HG03521 (cell line): ENCODE data around the gene RHOT1.
"Not testable (repeated sequence)": the region's sequence is repeated elsewhere in the genome, so short reads cannot be mapped to it uniquely, and the experiment has no call there.

ENCODE experiments used
- ATAC-seq: cut with Tn5 transposase; IDR thresholded peaks from one replicate; pipeline ENCODE4 v1.9.1; 2021; ENCODE audit warnings: mild to moderate bottlenecking, moderate library complexity; ENCODE audit not compliant: unreplicated experiment

Gene RHOT1

DNA sequence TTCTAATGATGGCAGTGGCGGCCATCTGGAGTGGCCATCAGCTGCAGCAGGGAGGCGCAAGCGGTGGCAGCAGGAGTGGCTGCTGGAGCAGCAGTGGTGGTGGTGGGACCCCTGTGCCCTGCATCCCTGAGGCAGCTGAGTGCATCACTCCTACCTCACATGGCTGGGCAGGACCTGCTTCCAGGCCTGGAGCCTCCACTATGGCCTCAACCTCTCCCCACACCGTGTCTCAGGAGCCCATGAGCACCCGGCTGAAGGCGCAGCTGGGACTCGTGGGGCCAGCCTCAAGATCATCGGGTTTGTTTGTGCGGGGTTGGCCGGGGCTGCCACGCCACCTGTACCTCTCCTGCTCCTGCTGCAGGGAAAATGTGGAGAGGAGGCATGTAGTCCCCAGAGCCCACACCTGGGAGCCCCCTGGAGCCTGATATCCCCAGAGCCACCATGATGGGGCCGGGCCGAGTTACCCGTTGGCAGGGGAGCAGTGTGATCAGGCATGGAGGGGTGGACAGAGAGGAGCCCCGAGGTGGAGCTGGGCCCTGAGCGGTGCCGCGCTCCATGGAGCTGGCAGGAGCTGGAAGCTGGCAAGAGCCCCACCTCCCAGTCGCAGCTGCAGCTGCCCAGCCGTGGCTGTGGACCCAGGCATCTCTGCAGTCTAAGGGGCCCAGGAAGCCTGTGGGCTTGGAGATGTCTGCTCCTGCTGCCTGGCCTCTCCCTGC, 16.7 kb downstream of the RHOT1 start:
- ATAC-seq: no peak

DNA sequence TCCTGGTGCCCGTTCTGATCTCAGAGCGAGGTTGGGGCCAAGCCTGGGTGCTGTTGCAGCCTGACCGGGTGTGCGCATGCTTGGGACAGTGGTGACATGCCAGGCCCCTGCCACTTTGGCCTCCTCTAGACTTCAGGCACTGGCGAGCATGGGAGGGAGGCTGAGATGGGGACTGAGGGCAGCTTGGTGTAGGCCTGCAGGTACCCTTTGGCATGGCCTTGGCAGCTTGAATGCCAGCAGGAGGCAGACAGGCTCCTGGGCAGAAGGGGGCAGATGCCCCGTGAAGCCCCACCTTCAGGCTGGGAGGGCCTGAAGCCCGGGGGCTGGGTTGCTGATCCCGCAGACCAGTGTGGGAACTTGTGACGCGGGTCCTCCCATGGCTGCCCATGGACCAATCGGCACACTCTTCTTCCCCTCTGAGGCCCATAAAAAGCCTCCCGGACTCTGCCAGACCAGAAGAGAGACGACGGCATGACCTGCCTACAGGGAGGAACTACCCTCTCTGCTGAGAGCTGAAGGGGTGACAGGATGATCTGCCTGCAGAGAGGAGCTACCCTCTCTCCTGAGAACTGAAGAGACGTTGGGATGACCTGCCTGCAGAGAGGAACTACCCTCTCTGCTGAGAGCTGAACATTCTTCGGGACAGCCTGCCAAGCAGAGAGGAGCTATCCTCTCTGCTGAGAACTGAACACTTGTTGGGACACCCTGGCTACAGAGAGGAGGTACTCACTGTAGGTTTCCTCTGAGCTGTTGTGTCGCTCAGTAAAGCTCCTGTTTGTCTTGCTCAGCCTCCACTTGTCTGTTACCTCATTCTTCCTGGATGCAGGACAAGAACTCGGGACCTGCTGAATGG, 17.5 kb downstream of the RHOT1 start:
- ATAC-seq: no peak

DNA sequence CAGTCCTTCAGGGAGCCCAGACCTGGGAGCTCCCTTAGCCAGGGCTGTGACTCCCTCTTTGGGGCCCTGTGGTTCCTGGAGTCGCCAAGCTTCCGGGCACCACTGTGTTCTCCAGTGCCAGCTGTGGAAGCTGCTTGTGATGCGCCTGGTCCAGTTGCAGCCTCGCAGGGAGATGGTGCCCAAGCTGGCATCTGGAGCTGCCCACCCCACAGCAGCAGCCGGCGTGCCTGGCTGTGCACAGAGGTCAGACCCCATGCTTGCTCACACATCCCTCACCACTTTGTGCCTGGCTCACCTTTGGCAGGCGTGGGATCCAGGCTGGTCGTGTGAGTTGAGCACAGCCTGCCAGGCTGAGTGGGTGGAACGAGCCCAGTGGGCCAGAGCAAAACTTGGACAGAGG, 18.2 kb downstream of the RHOT1 start:
- no peak for ATAC-seq

DNA sequence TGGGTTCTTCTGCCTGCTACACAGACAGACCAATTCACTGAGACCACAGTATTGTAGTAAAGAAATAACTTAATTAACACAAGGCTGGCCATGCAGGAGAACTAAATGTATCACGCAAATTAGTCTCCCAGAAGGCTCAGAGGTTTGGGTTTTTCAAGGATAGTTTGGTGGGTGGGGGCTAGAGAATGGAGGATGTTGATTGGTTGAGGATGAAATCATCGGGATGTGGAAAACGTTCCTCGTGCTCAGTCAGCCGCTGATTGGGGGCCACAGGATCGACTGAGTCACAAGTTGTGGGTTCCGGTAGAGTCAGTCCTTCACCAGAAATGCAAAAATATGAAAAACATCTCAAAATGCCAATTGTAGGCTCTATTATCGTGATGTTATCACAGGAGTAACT, 18.7 kb downstream of the RHOT1 start:
- no peak for ATAC-seq

DNA sequence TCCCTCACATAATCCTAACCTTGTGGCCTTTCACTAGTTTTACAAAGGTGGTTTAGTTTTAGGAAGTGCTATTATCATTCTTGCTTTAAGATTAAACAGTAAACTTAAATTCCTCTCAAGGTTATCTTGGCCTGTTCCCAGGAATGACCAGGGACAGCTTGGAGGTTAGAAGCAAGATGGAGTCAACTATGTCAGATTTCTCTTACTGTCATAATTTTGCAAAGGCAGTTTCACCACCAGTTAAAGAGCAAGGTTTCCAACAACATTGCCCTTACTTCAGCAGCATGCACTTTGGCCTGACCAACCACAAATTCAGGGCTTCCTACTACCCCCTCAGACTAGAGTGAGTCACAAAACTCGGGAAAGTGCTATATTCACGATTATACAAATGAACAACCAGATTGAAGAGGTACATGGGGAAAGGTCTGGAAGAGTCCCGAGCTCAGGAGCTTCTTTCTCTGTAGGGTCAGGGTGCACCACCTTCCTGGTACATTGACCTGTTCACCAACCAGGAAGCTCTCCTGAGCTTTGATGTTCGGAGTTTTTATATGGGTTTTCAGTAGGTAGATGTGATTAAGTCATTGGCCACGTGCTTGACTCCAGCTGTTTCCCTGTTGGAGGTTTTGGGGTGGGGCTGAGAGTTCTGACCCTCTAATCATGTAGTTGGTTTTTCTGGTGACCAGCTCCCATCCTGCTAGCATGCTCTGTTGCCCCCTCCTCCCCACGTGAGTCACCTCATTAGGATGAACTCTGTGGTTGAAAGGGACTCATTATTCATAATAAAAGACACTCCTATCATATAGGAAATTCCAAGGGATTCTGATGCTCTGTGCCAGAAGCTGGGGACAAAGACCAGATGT, 19.4 kb downstream of the RHOT1 start:
- ATAC-seq: no peak

DNA sequence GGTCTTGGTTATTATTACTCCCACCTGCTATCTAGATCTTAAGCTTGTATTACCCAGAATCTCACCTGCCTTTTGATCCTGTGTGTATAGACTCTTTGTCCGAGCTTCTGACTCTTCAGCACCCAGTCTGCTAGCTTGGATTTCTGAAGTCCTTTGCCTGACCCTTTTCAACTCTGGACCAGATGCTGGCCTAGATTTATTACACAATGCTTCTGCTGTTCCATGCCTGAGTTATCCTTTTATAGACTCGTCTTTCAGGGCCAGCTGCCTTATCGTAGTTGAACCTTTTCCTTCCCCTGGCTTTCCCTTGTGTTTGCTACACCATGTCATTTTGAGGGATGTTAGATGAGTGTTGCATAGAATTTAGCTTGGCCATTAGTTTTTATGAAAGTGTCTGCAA, 32.6 kb downstream of the RHOT1 start:
- no peak for ATAC-seq

DNA sequence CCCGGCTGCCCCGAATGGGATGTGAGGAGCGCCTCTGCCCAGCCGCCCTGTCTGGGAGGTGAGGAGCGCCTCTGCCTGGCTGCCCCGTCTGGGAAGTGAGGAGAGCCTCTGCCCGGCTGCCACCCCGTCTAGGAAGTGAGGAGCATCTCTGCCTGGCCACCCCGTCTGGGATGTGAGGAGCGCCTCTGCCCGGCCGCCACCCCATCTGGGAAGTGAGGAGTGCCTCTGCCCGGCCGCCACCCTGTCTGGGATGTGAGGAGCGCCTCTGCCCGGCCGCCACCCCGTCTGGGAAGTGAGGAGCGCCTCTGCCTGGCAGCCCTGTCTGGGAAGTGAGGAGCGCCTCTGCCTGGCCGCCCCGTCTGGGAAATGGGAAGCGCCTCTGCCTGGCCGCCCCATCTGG, 36.4 kb downstream of the RHOT1 start:
- not testable (repeated sequence) for ATAC-seq

DNA sequence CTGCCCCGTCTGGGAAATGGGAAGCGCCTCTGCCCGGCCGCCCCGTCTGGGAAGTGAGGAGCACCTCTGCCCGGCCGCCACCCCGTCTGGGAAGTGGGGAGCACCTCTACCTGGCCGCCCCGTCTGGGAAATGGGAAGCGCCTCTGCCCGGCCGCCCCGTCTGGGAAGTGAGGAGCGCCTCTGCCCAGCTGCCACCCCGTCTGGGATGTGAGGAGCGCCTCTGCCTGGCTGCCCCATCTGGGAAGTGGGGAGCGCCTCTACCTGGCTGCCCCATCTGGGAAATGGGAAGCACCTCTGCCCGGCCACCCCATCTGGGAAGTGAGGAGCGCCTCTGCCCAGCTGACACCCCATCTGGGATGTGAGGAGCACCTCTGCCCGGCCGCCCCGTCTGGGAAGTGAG, 36.8 kb downstream of the RHOT1 start:
- not testable (repeated sequence) for ATAC-seq

DNA sequence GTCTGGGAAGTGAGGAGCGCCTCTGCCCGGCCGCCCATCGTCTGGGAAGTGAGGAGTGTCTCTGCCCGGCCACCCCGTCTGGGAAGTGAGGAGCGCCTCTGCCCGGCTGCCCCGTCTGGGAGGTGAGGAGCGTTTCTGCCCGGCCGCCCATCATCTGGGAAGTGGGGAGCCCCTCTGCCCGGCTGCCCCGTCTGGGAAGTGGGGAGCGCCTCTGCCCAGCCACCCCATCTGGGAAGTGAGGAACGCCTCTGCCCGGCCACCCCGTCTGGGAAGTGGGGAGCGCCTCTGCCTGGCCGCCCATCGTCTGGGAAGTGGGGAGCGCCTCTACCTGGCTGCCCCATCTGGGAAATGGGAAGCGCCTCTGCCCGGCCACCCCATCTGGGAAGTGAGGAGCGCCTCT, 37.2 kb downstream of the RHOT1 start:
- ATAC-seq: not testable (repeated sequence)

DNA sequence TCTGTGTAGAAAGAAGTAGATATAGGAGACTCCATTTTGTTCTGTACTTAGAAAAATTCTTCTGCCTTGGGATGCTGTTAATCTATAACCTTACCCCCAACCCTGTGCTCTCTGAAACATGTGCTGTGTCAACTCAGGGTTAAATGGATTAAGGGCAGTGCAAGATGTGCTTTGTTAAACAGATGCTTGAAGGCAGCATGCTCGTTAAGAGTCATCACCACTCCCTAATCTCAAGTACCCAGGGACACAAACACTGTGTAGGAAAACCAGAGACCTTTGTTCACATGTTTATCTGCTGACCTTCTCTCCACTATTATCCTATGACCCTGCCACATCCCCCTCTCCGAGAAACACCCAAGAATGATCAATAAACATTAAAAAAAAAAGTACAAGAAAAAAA, 38.0 kb downstream of the RHOT1 start:
- ATAC-seq: not testable (repeated sequence)

DNA sequence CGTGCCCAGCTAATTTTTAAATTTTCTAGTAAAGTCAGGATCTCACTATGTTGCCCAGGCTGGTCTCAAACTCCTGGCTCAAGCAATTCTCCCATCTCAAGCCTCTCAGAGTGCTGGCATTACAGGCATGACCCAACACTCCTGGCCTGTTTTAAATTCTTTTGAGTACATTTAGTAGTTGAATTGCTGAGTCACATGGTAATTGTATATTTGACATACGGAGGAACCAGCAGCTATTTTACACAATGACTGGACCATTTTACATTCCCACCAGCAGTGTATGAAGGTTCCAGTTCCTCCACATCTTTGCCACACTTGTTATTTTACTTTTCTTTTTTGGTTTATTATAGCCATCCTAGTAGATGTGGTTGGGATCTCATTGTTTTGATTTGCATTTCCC, 43.6 kb downstream of the RHOT1 start:
- no peak for ATAC-seq

DNA sequence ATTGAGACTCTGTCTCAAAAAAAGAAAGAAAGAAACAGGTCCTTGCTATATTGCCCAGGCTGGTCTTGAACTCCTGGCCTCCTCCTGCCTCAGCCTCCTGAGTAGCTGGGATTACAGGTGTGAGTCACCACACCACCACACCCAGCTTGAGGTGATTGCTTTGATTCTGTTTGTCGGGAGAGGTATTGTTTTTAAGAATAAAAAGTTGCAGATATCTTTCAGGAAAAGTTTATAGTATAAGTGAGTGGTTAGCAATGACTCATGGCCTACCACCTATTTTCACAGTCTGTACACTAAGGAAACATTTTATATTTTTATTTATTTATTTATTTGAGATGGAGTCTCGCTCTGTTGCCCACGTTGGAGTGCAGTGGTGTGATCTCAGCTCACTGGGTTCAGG, 45.0 kb downstream of the RHOT1 start:
- no peak for ATAC-seq

DNA sequence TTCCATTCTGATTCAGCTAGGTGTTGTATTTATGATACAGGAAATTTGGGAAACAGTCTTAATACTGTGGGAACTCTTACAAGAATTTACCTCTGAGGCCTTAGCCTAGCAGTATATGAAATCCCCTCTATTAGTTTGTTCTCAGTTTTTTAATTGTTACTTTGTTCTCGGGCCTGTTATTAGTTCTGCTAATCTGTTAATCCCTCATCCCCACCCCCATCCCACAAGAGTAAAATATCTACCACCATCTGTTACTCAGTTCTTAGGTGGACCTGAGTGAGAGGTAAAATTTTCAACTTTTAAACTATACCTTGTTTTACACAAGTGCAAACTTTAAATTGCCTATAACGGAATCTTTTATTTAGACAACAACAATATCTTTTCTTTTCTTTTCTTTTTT, 47.0 kb downstream of the RHOT1 start:
- ATAC-seq: no peak

DNA sequence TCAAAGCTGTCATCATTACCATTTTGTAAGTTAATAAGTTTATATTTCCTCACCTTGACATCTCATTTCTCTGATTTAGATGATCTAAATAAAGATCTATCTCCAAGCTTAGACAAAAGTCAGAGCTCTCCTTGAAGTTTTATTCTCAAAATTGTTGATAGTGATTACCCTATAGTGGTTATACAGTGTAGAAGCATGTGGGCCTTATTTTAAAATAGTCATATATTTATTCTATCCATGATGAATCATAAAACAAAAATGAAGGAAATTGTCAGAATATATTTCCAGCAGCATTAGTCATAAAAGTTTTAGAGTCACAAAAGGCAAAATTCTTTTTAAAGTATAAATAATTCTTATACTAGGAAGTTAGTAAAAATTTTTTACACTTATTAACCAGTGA, 49.0 kb downstream of the RHOT1 start:
- no peak for ATAC-seq

DNA sequence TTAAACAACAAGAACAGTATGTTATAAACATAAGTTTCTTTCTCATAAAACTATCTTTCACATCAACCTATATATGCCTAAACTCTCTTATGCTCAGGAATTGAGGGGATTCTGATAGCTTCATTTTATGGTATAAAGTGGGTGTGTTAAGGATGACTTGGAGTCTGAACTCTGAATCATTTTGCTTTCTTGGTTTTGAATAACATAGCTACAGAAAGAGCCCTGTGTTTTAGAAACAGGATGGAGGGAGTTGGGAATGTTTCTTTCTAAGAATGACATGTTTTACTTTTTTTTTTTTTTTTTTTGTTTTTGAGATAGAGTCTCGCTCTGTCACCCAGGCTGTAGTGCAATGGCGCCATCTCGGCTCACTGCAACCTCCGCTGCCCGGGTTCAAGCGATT, 50.1 kb downstream of the RHOT1 start:
- ATAC-seq: no peak

DNA sequence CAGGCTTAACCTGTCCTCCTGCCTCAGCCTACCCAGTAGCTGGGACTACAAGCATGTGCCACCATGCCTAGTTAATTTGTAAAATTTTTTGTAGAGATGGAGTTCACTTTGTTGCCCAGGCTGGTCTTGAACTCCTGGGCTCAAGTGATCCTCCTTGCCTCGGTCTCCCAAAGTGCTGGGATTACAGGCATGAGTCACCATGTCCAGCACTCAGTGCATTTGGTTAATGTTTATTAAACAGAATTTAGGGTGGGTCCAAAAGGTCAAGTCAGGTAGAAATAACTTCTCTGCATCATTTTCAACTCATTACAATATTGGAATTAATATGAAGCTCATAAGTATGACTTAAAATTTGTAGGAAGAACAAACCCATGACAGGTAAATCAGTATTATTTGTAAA, 55.7 kb downstream of the RHOT1 start:
- no peak for ATAC-seq

DNA sequence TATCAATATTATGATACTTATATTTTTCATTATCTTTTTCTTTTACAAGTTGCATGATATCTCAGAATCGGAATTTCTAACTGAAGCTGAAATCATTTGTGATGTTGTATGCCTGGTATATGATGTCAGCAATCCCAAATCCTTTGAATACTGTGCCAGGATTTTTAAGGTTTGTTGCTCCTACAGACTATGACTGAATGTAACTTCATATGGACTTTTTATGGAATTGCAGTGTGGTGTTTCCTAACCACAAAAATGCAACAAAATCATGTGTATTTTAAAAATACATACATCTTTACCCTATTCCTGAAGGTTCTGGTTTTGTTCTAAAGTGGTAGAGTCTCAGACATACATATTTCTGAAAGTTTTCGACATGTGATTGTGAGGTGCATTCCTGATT, 64.6 kb downstream of the RHOT1 start:
- ATAC-seq: no peak

DNA sequence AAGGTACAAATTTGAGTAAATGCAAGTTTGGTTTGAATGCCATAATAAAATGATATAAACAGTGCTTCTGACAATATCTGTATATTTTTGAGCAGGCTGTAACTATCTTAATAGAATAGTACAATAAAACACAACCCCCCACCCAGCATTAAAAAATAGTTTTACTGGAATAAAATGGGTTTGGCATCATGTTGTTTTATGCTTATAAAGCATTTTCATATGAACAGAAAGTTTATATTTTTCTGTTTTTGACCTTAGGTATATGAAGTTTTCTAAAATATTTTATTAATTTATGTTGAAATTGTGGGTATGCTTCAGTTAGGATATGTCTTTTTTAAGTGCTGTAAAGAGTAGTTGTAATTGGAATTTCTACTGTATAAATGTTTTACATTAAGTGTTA, 66.1 kb downstream of the RHOT1 start:
- no peak for ATAC-seq

DNA sequence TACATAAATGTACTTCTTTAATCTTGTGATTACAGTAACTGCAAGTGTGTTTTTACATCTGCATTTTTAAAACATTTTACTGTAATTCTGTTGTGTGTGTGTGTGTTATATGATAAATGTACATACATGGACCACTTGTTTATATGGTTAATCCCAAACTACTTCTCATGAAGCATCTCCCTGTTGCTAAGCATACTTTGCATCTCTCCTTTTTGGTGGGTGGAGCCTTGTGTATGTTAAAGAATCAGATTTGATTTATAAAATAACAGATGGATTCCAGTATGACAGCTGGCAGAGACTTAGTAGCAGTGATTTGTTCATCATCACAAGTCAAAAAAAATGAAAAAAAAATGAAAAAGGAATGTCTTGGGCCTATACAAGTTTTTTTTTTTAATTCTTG, 67.3 kb downstream of the RHOT1 start:
- no peak for ATAC-seq

DNA sequence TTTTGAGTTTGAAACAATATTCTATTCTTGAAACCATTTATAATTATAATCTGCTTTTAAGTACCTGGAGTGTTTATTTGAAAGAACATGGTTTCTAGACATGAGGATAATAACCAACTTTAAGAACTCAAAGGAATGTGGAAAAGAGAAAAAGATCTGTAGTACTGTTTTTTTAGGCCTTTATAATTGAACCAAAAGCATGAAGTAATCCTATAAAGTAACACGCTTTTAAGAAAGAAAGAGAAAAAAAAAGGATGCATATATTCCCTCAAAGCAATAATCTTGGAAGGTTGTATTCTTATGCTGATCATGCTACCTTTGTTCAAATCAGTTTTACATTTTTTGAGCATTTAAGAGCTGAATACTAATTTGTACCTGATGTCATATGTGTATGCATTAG, 69.4 kb downstream of the RHOT1 start:
- no peak for ATAC-seq

DNA sequence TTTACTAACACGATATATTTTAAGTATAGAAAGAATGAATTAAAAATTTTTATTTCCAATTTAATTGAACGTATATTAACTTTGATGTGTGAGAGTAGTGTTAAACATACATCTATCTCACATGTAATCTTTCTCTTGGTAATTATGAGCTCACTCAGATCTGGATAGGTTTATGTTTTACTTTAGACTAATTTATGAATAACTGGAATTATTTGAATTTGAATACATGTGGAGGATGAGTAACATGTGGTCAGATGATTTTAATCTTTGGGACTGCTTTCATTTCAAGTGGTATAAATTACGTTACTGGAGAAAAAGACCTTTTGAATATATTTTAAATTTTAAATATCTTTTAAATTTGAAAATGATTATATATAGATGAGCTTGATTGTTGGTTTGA, 73.4 kb downstream of the RHOT1 start:
- ATAC-seq: no peak

DNA sequence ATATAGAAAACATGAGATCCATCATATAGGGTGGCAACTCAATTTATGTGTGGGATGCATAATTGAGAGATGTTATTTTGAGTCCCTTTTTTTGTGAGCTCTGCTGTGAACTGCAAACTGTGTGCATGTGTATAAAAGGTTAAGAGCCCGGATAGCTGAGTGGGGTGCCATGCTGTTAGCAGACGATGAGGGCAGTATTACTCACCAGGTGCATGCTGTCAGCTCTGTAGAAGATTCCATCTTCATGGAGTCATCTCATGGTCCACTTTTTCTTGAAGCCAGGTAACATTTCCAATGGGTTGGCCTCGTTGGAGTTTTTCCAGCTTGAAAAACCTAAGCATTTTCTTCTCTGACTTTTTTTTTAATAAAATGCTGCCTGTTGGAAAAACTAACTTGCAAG, 80.3 kb downstream of the RHOT1 start:
- no peak for ATAC-seq
